ENCODE measurements around the gene HIPK2.

- no peak for TF ChIP-seq CTCF (conservative IDR thresholded peaks at IDR 0.05)
- no peak for TF ChIP-seq ZFX (IDR thresholded peaks at IDR 0.05)
Measured at GRCh38 chr7:139600306-139600705, 177.5 kb downstream of the HIPK2 start.
